Left colon (tissue), 2 donors: ENCODE data around the gene SLC6A3. TPM values are rescaled to one million over a fixed set of nuclear protein-coding genes. Genes with fewer than 3 reads are reported as not detected.
"Not testable (repeated sequence)": the region's sequence is repeated elsewhere in the genome, so short reads cannot be mapped to it uniquely, and the experiment has no call there.

Experiments
- ATAC-seq: fragments of 200-7000 bp; cut with Tn5 transposase; one replicate; pipeline ENCODE4 v1.9.1; 2020; ENCODE audit warnings: mild to moderate bottlenecking, moderate library complexity
- DNase-seq, 2 donors: peaks; one replicate each; pipeline ENCODE4 v3.0.0-alpha.2; 2020
- intact Hi-C, 2 donors: fragments of 100-400 bp; cut with DNase I in 1 of 2; cut with micrococcal nuclease in 1 of 2; formaldehyde crosslinking; loops; one replicate each; pipeline versions ENCODE4 v1.11.2 to v1.14.0; 2022; cut with DNase I, micrococcal nuclease
- total RNA-seq, 2 donors: library from RNA; stranded (reverse); fragmentation: NEBNext Ultra II Directional; extraction: Animal tissue kit (Norgen Biotek cat#: 25700); gene quantifications; one replicate each; pipeline ENCODE4 v1.2.1, GENCODE V29; 2021
- donor health status: DM: no; HTN: no; CAD: no.
- donor health status: DM: yes; HTN: yes; CAD: no.

Gene SLC6A3
- total RNA-seq, 2 donors from 2014 or later = not detected

GRCh38 chr5:1371218-1371971 lies 73.8 kb downstream of the SLC6A3 start:
- ATAC-seq (no peak), DNase-seq (no peak)
- intact Hi-C loops = no loop called here

DNA sequence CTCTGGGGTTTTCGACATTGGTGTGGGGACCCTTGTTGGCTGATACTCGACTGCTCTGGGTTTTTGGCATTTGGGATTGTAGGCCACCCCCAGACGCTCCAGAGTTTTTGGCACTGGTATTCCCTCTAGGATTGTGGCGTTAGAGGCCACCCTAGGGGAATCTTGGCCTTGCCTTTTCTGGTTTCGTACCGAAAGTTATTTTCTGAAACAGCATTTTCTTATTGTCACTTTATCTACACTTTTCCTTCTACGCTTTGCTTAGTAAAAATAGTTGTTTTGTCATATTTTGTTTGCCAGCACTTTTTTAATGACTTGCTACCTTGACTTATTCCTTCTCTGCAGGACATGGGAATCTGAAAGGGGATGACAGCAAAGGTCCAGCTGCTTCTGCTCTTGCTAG lies 75.2 kb downstream of the SLC6A3 start:
- no peak for ATAC-seq
- intact Hi-C loops = no loop called here

DNA sequence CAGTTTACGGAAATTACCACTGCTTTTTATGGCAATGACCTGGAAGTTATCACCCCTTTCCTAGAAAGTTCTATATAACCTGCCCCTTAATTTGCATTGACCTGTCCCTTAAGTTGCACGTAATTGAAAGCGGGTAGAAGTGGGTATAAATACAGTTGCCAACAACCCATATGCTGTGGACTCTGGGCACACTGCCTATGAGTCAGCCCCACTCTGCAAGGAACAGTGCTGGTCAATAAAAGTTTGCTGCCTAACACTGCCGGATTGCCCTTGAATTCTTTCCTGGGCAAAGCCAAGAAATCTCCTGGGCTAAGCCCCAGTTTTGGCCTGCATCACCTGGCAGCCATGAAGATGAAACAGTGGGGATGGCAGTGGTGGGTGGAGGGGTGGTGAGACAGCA lies 76.5 kb downstream of the SLC6A3 start:
- ATAC-seq (no peak), DNase-seq (no peak)
- intact Hi-C loops = no loop called here

More for the DNA sequence above, 75.2 kb downstream of the SLC6A3 start:
- DNase-seq = no peak

DNA sequence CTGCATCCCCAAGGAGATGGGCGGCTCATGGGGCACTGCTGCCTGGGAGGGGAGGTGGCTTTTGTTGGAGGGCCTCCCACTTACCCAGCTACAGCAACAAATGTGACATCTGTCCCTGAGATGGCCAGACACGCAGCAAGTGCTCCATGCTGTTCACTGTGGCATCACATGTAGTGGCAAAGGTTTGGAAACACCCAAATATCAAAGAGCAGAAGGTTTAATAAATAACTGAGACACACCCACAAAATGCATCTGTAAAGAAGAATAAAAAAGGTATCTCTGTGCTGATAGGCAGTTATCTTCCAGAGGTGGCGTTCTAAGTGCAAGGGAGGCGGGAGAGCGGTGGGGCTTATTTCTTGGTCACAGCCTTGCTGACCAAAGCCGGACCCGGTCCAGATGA lies 77.0 kb downstream of the SLC6A3 start:
- intact Hi-C loops = no loop called here
- no peak for ATAC-seq

GRCh38 chr5:1367149-1367548 lies 78.1 kb downstream of the SLC6A3 start:
- ATAC-seq = no peak

More for the DNA sequence above, 77.0 kb downstream of the SLC6A3 start:
- DNase-seq = no peak

DNA sequence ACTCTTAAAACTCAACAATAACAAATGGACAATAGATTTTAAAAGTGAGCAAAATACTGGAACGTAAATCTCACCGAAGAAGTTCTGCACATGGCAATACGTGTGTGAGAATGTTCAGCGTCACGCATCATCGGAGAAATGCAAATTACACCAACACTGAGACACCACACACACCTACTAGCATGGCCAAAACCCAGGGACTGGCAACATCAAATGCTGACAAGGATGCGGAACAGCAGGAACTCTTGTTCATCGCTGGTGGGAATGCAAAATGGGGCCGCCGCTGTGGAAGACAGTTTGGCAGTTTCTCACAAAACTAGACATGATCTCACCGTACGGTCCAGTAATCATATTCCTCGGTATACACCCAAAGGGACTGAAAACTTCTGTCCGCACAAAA lies 78.7 kb downstream of the SLC6A3 start:
- DNase-seq (no peak), ATAC-seq (no peak)
- intact Hi-C loops = no loop called here

More at GRCh38 chr5:1367149-1367548, 78.1 kb downstream of the SLC6A3 start:
- no peak for DNase-seq
- intact Hi-C loops = no loop called here

DNA sequence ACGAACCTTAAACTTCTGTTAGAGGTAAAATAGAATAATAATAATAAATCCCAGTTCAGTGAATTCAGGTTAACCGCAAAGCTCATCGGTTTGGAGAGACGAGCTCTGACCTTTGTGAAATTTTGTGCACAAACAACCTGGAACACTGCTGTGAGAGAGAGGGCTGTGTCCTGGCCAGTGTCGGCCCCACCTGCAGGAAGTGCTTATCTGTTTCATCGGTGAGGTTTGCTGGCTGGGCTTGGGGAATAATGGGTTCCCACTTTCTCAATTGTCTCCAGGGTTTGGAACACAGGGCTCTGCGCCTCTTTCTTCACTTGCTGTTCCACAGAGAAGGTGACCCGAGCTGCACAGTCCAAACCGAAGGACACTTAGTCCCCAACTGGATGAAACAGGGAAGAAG lies 81.0 kb downstream of the SLC6A3 start:
- intact Hi-C loops = no loop called here
- ATAC-seq (no peak), DNase-seq (no peak)

DNA sequence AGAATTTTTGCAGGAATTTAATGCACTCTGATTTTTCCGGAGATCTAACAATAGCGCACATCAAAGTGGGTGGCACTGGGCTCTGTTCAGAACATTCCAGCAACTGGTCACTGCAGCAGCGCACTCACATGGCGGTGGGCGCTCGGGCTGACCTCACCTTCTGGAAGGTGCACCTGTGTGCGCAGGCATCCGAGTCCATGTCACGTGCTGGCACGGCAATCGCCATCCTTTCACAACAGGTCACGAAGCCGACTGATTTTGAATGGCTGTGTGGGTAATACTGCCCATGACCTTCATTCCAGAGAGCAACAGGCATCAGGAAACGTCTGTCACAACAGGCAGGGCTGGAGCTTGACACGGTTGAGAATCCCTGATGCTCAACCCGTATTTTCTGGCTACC lies 81.7 kb downstream of the SLC6A3 start:
- intact Hi-C loops = no loop called here
- DNase-seq = no peak
- no peak for ATAC-seq

DNA sequence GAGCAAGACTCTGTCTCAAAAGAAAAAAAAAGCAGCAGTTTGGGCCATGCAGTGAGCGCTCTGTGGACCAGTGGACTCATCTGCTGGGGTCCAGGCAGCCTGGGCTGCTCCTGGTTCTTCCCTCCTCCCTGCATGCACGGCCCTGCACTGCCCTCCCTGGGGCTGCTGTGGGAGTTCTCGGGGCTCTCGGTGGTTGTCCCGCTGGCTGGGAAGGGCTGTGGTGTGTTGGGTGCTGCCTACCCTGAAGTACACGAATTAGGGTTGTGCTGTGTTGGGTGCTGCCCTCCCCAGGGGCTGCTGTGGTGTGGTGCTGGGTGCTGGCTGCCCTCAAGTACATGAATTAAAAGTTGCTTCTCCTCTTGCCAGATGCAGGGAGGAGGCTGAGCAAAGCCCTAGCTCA lies 82.1 kb downstream of the SLC6A3 start:
- ATAC-seq (no peak), DNase-seq (no peak)
- intact Hi-C loops = no loop called here

DNA sequence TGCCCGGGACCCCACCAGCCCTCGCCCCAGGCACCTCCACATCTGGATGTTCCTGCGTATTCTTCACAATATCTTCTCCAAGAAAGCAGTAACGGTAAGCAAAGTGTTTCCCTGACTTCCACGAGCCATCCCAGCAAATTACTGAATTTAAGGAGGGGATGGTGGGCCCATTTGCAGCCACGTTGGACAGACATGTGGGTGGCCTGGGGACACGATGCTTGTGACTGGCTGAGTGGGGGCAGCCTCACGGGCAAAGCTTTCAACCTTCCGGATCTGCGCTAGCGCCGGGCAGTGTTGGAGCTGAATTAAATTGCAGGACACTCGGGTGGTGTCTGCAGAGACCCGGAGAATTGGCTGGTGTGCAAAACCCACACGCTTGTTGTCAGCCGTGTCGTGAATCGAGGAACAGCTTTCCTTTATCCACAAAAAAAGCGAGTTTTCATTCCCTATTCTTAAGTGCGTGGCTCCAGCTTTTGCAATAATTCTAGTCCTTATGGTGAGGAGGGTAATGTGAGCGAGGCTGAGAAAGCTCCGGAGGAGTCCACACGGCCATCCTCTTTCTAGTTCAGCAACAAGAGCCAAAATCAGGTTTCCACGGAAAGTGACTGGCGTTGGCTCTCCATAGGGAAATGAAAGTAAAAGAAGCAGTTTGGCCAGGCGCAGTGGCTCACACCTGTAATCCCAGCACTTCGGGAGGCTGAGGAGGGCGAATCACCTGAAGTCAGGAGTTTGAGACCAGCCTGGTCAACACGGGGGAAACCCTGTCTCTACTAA lies 82.8 kb downstream of the SLC6A3 start:
- intact Hi-C loops = no loop called here
- DNase-seq (no peak), ATAC-seq (no peak)

- DNase-seq (no peak), ATAC-seq (no peak)
- intact Hi-C loops = no loop called here
Measured at GRCh38 chr5:1360861-1361260, 84.4 kb downstream of the SLC6A3 start.

DNA sequence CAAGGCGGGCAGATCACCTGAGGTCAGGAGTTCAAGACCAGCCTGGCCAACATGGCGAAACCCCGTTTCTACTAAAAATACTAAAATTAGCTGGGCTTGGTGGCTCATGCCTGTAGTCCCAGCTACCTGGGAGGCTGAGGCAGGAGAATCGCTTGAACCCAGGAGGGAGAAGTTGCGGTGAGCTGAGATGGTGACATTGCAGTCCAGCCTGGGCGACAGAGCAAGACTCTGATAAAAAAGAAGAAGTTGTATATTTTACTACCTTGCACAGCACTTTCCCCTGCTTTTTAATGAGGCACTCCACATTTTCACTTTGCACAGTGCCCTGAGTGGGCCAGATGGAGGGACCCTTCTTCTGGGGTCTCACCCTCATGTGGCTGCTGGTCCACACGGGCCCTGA lies 84.9 kb downstream of the SLC6A3 start:
- not testable (repeated sequence) for DNase-seq, ATAC-seq

GRCh38 chr5:1359713-1360112 lies 85.5 kb downstream of the SLC6A3 start:
- intact Hi-C loops = no loop called here
- ATAC-seq = no peak
- no peak for DNase-seq

More for the DNA sequence above, 84.9 kb downstream of the SLC6A3 start:
- intact Hi-C loops = not testable (repeated sequence)

DNA sequence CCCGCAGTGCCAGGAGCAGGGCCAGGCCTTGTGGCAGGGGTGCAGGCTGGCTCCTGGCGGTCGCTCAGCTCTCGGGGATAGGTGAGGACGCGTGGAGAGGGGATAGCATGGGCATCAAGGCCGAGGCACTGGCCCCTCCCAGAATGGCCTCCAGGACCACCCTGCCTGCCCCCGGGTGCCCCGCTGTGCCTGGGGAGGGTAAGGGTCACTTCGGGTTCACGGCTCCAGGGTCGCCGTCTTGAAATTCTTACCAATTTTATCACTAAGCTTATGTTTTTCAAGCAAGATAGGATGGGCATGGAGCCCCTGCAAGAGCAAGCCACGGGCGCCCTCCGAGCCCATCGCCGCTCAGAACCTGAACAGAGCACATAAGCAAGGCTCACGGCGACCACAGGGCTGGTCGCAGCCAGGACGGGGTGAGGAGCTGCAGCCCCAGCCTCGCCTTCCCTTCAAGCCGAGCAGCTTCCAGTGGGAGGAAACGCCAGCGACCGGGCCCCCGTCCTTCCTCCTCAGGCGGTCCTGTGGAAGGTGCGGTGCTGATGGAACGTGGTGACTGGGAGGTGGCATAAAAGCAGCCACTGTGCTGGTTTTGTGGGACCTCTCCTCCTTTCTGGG lies 86.1 kb downstream of the SLC6A3 start:
- ATAC-seq (no peak), DNase-seq (no peak)
- intact Hi-C loops = no loop called here

DNA sequence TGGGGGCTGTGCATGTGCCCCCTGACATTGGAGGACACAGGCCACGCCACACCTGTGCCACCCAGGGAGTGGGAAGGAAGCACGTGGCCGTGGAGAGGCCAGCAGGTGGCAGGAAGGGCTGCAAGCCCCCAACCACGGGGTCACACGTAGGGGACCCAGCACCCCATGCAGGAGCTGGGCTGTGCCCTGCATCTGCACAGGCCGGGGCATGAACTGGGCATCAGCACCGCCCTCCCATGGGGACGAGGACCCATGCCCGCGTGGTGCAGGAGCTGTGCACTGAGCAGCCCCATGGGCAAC lies 86.6 kb downstream of the SLC6A3 start:
- intact Hi-C loops = no loop called here
- DNase-seq (no peak), ATAC-seq (no peak)

- intact Hi-C loops = no loop called here
- DNase-seq (no peak), ATAC-seq (no peak)
Measured at GRCh38 chr5:1357946-1358725, 87.1 kb downstream of the SLC6A3 start.

DNA sequence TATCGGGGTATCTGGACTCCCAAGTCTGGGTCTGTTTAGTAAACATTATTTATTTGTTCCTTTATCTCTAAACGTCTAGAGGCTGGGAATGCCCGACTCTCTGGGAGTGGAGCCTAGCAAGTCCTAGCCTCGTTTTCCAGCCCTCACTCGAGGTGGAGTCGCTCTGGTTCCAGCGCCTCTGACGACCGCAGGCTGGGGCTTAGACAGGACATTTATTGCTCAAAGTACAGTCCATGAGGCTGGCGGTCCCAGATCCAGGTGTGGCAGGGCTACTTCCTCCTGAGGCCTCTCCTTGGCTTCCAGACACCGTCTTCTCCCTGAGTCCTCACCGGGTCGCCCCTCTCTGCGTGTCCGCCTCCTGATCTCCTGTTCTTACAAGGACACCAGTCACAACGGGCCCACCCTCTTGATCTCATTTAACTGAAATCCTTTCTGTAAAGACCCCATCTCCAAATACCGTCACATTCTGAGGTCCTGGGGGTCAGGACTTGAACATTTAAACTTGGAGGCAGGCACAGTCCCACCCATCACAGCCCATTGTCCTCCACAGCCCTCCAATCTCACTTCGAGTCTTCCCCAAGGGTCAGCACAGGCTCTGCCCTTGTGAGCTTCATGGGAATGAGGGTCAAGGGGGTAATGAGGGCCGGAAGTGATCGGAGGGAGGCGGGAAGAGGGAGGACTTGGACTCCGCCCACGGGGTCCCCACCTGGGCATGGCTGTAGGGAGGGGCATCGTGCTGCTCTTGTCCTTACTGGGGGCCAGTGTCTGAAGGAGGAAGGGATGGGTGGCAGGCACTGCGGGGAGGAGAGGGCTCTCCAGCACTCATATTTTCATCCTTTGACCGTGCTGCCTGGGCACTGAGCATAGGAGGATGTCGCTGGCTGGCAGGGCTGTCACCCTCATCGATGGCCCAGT lies 88.1 kb downstream of the SLC6A3 start:
- intact Hi-C loops = no loop called here
- DNase-seq (no peak), ATAC-seq (peak; percentile 34)

DNA sequence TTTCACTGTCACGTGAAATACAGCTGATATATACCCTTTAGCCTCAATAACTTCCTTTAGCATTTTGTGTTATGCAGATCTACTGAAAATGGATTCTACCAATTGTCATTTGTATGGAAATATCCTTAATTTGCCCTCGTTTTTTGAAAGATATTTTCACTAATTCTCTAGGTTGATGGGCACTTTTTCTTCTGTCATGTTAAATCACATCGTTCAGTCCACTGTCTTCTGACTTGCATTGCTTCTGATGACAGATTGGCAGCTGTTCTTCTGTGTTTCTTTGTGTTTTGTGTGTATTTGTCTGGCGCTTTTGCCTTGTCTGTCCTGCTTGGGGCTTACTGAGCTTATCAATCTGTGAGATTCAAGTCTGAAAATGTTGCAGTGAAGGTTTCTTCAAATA lies 90.7 kb downstream of the SLC6A3 start:
- no peak for DNase-seq
- intact Hi-C loops = no loop called here
- no peak for ATAC-seq
